ENCODE results near the gene SEC11A.

The SEC11A gene

GRCh38 chr15:84702961-84703482 is 12.9 kb downstream of the SEC11A start:
- H3K36me3 ChIP-seq (ENCODE audit: control insufficient read depth, insufficient read depth, low read length): no peaks in the 10 kb centered on the region
- no peak for TF ChIP-seq CTCF (IDR thresholded peaks at IDR 0.05)
- no peak overlapping the region for H3K9ac ChIP-seq
- H3K4me2 ChIP-seq (ENCODE audit: low read length): no peak overlapping the region
- peak overlapping the region; percentile 4 for H3K27ac ChIP-seq
- H3K9me3 ChIP-seq (ENCODE audit: control insufficient read depth, low read length): no peaks in the 10 kb centered on the region
- H2AFZ ChIP-seq: no peak overlapping the region
- H3K27me3 ChIP-seq (ENCODE audit: control insufficient read depth, insufficient read depth, low read length): no peaks in the 10 kb centered on the region
- no peak overlapping the region for H3K4me3 ChIP-seq (ENCODE audit: low read depth, low read length)
- peaks cover 3% of the 10 kb centered on the region for H3K4me1 ChIP-seq
- H3K79me2 ChIP-seq: peaks cover 29% of the 10 kb centered on the region

- Histone ChIP-seq H3K4me2 (ENCODE audit: low read length) (no peak overlapping the region), H3K27me3 (ENCODE audit: control insufficient read depth, insufficient read depth, low read length) (no peaks in the 10 kb centered on the region), H3K9me3 (ENCODE audit: control insufficient read depth, low read length) (no peaks in the 10 kb centered on the region), H3K4me3 (ENCODE audit: low read depth, low read length) (no peak overlapping the region), H3K27ac (no peak overlapping the region), H2AFZ (no peak overlapping the region), H3K4me1 (peaks cover 3% of the 10 kb centered on the region), H3K36me3 (ENCODE audit: control insufficient read depth, insufficient read depth, low read length) (no peaks in the 10 kb centered on the region), H3K9ac (no peak overlapping the region), H3K79me2 (peaks cover 14% of the 10 kb centered on the region)
- no peak for TF ChIP-seq CTCF (IDR thresholded peaks at IDR 0.05)
Measured at GRCh38 chr15:84699538-84700191, 16.3 kb downstream of the SEC11A start.

- no peak overlapping the region for H3K9ac ChIP-seq
- H3K27ac ChIP-seq: no peak overlapping the region
- H3K4me2 ChIP-seq (ENCODE audit: low read length): no peak overlapping the region
Measured at GRCh38 chr15:84697236-84697990, 18.5 kb downstream of the SEC11A start.

GRCh38 chr15:84696757-84697156 is 19.2 kb downstream of the SEC11A start:
- H3K4me2 ChIP-seq (ENCODE audit: low read length): no peak overlapping the region
- H3K79me2 ChIP-seq: peaks cover 19% of the 10 kb centered on the region
- no peak for TF ChIP-seq CTCF (IDR thresholded peaks at IDR 0.05)
- H3K9me3 ChIP-seq (ENCODE audit: control insufficient read depth, low read length): no peaks in the 10 kb centered on the region
- H3K4me3 ChIP-seq (ENCODE audit: low read depth, low read length): no peak overlapping the region
- H3K9ac ChIP-seq: no peak overlapping the region
- no peaks in the 10 kb centered on the region for H3K27me3 ChIP-seq (ENCODE audit: control insufficient read depth, insufficient read depth, low read length)
- no peaks in the 10 kb centered on the region for H3K4me1 ChIP-seq
- no peak overlapping the region for H3K27ac ChIP-seq
- no peaks in the 10 kb centered on the region for H3K36me3 ChIP-seq (ENCODE audit: control insufficient read depth, insufficient read depth, low read length)
- no peak overlapping the region for H2AFZ ChIP-seq

More at GRCh38 chr15:84697236-84697990, 18.5 kb downstream of the SEC11A start:
- Histone ChIP-seq H3K79me2 (peaks cover 19% of the 10 kb centered on the region), H3K27me3 (ENCODE audit: control insufficient read depth, insufficient read depth, low read length) (no peaks in the 10 kb centered on the region), H3K36me3 (ENCODE audit: control insufficient read depth, insufficient read depth, low read length) (no peaks in the 10 kb centered on the region), H2AFZ (no peak overlapping the region), H3K4me1 (no peaks in the 10 kb centered on the region), H3K4me3 (ENCODE audit: low read depth, low read length) (no peak overlapping the region), H3K9me3 (ENCODE audit: control insufficient read depth, low read length) (no peaks in the 10 kb centered on the region)
- no peak for TF ChIP-seq CTCF (IDR thresholded peaks at IDR 0.05)
